HG03520 (cell line): ENCODE data around the gene ZNF77.
"Not testable (repeated sequence)": the region's sequence is repeated elsewhere in the genome, so short reads cannot be mapped to it uniquely, and the experiment has no call there.

Experiments used
- ATAC-seq: cut with Tn5 transposase; IDR thresholded peaks from one replicate; pipeline ENCODE4 v1.9.1; 2021; ENCODE audit warnings: mild to moderate bottlenecking, moderate library complexity; ENCODE audit not compliant: unreplicated experiment

Gene ZNF77

GRCh38 chr19:2970201-2970835 is 25.5 kb upstream of the ZNF77 start:
- no peak for ATAC-seq

GRCh38 chr19:2969104-2969504 is 24.3 kb upstream of the ZNF77 start:
- no peak for ATAC-seq

- no peak for ATAC-seq
Observed at GRCh38 chr19:2967972-2968371, 23.2 kb upstream of the ZNF77 start.

DNA sequence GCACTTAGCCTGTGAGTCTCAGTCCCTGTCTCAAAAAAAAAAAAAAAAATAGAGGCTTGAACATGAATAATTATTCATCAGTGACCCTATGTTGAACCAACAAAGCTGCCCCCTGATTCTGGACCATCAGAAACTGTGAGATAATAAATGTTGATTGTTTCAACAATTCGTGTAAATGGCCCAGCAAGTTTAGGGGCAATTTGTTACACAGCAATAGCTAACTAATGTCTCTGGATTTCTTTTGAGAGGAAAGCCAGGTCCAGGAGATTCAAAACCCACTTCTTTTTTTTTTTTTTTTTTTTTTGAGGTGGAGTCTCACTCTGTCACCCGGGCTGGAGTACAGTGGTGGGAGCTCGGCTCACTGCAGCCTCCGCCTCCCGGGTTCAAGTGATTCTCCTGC is 20.1 kb upstream of the ZNF77 start:
- ATAC-seq, result no peak

DNA sequence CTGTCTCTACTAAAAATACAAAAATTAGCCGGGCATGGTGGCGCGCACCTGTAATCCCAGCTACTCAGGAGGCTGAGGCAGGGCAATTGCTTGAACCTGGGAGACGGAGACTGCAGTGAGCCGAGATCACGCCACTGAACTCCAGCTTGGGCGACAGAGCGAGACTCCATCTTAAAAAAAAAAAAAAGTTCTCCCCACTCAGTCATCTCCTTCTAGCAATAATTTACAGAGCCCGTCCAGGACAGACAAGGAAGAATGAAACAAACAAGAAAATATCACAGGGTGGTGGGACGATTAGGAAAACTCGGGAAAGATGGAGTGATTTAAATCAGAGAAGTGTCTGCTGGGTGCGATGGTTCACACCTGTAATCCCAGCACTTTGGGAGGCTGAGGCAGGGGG is 18.9 kb upstream of the ZNF77 start:
- not testable (repeated sequence) for ATAC-seq

DNA sequence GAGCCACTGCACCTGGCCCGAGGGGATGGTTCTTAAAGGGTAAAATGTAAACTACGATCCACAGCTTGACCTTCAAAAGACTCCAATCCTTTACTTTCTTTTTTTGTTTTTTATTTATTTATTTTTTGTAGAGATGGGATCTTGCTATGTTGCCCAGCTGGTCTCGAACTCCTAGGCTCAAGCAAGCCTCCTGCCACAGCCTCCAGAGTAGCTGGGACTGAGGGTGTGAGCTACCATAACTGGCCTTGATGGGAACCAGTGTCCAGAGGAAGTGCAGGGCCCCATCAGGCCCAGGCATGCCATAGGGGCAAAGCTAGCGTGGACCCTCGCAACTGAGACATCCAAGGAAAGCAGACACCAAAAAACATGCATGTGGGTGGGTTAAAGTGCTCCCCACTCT is 18.4 kb upstream of the ZNF77 start:
- ATAC-seq, result no peak

- ATAC-seq, result no peak
Observed at GRCh38 chr19:2962018-2962670, 17.4 kb upstream of the ZNF77 start.

DNA sequence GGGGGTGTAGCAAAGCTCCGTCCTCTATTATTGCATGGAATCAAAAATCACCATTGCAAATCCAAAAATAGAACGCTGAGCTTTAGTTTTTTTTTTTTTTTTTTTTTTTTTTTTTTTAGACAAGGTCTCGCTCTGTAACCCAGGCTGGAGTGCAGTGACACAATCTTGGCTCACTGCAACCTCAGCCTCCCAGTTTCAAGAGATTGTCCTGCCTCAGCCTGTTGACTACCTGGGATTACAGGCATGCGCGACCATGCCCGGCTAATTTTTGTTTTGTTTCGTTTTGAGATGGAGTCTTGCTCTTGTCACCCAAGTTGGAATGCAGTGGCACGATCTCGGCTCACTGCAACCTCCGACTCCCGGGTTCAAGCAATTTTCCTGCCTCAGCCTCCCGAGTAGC is 15.3 kb upstream of the ZNF77 start:
- no peak for ATAC-seq

GRCh38 chr19:2957160-2957559 is 12.4 kb upstream of the ZNF77 start:
- no peak for ATAC-seq

- ATAC-seq, result no peak
Observed at GRCh38 chr19:2952953-2953481, 8.2 kb upstream of the ZNF77 start.

- ATAC-seq, result peak; percentile 94
Observed at GRCh38 chr19:2950286-2951124, 5.7 kb upstream of the ZNF77 start.

DNA sequence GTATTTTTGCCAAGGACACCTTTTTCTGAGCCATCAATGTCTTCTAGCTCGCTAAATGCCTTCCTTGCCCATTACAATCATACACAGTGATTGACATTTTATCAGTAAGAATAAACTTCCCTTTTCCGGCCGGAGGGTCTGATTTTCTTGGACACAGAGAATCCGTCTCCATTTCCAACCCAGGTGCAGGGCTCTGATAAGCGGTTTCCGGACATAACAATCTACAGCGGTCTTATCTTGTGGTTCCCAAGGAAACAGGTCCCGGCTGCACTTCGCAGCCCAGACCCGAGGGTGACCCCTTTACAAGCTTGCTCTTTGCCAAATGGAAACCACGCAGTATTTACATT is 5.1 kb upstream of the ZNF77 start:
- no peak for ATAC-seq

DNA sequence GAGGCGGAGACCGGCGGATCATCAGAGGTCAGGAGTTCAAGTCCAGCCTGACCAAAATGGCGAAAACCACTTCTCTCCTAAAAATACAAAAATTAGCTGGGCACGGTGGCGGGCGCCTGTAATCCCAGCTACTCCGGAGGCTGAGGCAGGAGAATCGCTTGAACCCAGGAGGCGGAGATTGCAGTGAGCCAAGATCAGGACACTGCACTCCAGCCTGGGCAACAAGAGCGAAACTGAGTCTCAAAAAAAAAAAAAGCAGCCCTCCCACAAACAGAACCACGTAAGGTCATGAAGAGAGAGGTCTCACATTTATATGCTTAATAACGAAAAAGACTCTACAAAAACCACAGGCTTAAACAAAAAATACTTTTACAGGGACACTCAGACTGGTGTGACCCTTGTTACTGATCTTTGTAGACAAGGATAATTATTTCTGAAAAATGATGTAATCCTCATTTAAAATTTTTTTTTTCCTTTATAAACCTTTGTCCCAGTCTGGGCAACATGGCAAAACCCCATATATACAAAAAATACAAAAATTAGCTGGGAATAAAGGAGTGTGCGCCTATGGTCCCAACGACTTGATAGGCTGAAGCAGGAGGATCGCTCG is 909 bp upstream of the ZNF77 start:
- no peak for ATAC-seq

GRCh38 chr19:2944403-2944774 is 382 bp downstream of the ZNF77 start:
- ATAC-seq, result no peak

DNA sequence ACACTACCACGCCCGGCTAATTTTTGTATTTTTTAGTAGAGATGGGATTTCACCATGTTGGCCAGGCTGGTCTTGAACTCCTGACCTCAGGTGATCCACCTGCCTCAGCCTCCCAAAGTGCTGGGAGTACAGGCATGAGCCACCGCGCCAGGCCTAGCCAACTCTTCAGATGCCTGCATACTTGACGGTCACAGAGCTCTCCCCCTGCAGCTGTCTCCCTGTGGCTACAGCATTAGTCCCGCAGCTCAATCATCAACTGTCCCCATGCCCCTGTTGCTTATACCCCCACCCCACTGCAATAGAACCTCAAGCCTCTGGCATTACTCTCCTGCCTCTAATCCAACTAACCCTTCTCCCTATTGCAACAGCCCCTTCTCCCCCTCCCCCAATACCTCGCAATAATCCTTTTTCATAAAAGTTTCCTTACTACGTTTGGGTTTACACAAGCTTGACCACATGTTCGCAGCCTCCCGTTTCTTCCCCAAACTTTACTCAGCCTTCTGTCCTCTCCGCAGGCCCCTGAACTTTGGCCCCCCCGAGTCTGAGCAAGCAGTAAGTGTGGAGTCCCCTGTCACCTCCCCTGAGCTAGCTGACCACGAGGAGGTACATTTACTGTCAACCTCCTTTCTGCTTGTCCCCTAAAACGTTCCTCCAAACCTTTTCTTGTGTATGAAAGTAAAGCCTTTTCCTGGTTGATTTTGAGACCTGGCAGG is 1.7 kb downstream of the ZNF77 start:
- ATAC-seq, result no peak

DNA sequence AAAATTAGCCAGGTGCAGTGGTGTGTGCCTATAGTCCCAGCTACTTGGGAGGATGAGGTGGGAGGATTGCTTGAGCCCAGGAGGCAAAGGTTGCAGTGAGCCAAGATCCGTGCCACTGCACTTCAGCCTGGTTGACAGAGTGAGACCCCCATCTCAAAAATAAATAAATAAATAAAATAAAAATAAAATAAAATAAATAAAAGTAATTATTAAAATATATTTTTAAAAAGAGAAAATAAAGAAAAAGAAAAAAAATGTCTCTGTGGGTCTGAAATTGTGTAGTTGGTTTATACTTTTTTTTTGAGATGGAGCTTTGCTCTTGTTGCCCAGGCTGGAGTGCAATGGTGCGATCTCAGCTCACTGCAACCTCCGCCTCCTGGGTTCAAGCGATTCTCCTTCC is 8.9 kb downstream of the ZNF77 start:
- ATAC-seq, result not testable (repeated sequence)

GRCh38 chr19:2933490-2933910 is 11.3 kb downstream of the ZNF77 start:
- no peak for ATAC-seq

DNA sequence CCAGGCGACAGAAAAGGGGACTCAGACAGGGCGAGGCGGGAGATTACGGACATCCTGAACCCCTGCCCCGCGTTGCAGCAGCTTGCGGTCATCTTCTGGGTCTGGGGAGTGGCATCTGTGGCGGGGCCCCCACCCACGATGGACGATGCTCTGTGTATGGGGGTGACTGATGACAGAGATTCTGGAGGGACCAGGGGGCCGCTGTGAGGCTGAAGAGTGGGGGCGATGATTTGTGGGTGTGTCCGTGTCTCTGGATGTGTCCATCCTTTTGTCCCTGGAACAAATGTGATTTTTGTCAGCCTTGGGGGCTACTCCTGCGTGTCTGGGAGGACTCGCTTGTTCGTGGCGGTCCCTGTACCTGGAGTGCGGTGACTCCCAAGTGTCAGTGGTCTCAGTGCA is 17.7 kb downstream of the ZNF77 start:
- ATAC-seq, result no peak

GRCh38 chr19:2926341-2927031 is 18.3 kb downstream of the ZNF77 start:
- no peak for ATAC-seq

GRCh38 chr19:2923510-2923909 is 21.3 kb downstream of the ZNF77 start:
- ATAC-seq, result no peak
